Raji (cell line): ENCODE results near the gene NFIL3.

Source experiments
- POLR2A ChIP-seq: IDR thresholded peaks from 2 replicates; pipeline ENCODE4 v1.6.1; 2011; ENCODE audit warnings: low read depth, low read length, control low read depth; ENCODE audit not compliant: insufficient read depth

Gene NFIL3

GRCh38 chr9:91359083-91359482 is 64.5 kb downstream of the NFIL3 start:
- TF ChIP-seq POLR2A = no peak
